Pons (tissue), 1 donor: ENCODE data around the gene CNOT10.

ENCODE experiments used
- DNase-seq: peaks from one replicate; pipeline ENCODE4 v3.0.0-alpha.2; 2016; ENCODE audit warnings: low spot score

Gene CNOT10

DNA sequence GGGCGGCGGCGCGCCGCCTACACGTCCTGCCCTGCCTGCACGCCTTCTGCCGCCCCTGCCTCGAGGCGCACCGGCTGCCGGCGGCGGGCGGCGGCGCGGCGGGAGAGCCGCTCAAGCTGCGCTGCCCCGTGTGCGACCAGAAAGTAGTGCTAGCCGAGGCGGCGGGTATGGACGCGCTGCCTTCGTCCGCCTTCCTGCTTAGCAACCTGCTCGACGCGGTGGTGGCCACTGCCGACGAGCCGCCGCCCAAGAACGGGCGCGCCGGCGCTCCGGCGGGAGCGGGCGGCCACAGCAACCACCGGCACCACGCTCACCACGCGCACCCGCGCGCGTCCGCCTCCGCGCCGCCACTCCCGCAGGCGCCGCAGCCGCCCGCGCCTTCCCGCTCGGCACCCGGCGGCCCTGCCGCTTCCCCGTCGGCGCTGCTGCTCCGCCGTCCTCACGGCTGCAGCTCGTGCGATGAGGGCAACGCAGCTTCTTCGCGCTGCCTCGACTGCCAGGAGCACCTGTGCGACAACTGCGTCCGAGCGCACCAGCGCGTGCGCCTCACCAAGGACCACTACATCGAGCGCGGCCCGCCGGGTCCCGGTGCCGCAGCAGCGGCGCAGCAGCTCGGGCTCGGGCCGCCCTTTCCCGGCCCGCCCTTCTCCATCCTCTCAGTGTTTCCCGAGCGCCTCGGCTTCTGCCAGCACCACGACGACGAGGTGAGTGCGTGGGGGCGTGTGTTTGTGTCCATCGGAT lies 133.4 kb downstream of the CNOT10 start:
- no peak for DNase-seq

DNA sequence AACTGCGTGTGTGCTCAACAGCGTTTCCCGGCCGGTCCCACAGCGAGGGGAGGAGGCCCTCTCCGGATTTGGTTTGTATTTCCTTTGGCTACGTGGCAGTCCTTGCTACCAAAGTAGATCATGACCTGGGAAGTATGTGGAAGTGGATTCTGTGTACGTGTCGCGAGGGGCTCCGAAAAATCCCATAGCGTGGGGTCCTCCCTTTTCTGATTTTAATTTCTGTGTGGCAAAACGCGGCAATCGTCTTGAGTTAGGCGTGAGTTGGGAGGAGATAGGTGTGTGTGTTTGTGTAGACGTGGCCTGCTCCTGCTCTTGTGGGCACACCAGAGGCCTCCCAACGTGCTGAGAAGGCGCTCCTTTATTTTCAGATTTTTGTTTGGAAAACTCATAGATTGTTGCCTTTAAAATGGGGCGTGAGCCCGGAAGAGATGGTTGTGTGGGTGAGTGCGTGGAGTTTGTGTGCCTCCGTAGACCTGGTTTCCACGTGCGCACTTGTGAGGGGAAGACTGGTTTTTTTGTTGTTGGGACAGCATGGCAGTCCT lies 134.1 kb downstream of the CNOT10 start:
- no peak for DNase-seq

DNA sequence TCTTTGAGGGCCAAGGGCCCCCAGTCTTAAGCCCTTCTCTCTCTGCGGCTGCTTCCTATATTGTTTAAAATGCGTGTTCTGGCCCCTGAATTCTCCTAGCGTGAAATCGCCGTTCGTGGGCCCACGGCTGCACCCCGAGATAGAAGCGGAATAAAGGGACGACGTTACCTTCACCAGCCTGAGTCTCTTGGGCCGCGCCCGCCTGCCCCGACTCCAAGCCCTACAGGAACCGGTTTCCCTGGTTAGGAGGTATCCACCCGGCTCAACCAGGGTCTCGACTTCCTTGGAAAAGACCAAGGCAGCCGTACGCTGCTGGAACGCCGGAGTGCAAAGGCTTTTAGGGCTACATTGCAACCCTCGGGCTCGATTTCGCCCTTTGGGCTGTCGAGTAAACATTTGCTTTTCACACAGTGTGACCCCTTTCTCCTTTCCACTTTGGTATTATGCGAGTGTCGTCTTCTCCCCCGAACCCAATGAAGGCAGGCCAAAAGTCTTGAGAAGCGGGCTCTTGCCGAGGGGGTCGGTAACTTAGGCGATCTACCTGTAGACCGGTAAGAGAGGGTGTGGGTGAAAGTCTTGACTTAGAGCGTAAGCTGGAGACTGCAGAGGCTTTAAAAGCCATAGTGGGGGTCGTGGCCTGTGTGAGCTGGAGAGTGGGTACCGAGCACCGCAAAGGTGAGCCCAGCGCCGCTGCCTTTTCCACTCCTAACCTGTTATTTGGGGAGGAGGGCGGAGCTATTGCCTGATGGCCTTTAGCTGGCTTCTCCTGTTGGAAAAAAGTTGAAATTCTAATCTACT lies 134.8 kb downstream of the CNOT10 start:
- no peak for DNase-seq

DNA sequence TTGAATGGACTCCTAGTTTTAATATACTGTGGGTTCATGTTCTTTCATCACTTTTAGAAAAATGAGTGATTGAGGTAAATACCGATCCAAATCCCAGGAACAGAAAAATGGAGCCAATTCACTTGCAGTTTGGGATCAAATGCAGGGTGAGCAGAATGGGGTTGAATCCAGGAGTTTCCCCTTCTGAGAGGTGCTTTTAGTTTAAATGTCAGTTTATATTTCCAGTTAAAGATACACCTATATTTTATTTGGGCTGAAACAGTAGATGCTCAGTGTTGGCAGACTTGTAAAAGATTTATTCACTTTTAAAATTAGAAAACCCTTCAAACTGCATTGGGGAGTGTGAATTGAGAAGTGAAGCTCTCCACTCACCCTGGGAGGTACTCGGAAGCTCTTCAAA lies 135.4 kb downstream of the CNOT10 start:
- no peak for DNase-seq

DNA sequence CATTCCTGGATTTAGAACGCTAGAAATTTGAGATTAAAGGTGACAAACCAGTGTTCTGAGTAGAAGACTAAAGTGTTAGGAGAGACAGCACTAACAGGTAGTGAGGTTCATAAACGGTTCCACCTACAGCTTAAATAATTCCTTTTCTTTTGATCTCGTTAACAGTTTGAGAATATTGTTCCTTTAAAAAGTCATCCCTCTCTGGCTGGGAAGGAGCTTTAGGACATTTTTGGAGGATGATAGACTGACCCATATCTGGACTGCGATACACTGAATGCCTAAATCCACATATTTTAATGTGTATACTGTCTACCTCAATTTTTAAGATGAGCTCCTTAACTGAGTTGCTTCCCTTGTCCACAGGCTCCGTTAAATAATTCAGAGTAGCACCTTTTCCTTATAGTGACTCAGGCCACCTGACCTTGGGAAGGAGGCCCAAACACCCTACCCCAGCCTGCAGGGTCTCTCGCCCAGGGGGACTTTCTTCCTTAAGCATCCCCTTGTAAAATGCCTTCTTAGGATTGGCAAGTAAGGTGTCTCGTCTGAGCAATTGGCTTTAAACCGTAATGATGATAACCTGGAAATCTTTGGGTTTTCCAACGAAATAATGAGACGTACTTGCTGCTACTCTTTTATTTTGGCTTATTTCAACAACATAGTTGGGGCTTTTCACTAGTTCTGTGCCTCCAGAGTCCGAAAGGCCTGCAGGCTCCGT lies 136.1 kb downstream of the CNOT10 start:
- no peak for DNase-seq

DNA sequence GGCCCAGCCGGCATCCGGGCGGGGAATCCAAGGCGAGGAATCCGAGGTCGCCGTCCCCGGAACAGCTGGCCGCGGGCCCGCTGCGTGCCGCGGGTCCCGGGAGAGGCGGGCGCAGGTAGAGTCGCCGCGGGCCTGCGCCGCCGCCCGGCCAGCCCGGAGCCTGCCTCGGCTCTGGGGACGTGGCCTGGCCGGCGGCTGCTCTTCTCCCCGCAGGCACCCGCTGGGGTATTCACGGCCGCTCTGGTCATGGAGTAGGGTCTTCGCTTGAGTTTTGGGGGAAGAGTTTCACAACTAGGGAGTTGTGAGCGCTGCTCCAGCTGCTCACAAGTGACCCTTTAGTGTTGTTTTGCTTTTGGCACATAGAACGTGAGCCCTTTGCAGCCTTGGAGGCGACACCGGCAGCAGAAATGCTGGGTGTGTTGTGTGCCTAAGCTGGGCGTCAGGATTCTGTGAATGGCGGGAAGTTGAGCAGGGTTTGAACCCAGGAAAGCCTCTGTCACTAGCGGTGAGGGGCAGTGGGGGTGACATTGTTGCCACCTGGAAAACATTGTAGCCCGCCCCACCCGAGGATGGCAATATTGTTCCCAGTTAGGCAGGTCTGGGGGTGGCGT lies 136.8 kb downstream of the CNOT10 start:
- no peak for DNase-seq

DNA sequence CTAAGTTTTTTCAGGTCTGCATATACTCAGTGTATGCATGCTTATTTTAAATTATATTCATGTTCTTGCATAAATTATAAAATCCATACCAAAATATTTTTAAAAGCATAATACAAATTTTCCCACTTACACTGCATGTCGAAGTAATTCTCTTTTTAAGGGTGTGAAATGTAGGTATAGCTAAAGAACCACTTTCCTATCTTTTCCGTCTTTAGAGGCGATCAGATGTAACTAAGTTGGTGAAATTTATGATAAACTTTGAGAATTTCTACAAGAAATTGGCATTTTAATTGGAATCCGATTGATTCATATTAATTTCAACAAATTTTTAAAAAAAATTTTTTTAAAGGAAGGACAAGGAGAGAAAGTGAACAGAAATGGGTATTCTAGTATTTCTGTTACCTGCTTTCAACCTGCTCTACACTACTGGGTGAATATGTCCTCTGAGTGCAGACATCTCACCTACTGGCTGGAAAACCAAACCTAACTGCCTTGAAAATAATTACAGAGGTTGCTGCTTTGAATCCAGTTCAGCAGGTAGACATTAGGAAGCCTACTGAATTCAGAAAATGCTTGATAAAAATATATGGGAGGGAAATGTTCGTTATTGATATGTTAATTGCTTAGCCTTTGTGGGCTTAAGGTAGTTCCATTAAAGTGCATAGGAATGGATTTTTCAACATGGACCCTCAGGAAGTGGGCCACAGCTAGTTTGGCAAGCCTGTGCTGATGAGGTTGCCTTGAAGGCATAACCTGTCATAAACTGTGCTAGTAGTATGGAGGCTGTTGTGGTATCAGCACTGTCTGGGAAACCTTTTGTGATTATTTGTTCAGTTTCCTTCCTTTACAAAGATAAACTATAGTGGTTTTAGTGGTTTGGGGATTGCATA lies 137.9 kb downstream of the CNOT10 start:
- no peak for DNase-seq
